Smooth muscle cell (in vitro differentiated cells): Measurements from ENCODE around the gene CENPT. TPM values are rescaled to one million over a fixed set of nuclear protein-coding genes. Genes with fewer than 3 reads are reported as not detected.

Source experiments
- DNase-seq: peaks from one replicate; lab custom pipeline; 2025; ENCODE audit not compliant: unreplicated experiment; lab: John Stamatoyannopoulos, UW
- H2AFZ ChIP-seq: fragments of 200-600 bp; sonication (generic); 2 replicates; pipeline ENCODE4 v1.6.0; 2016; ENCODE audit warnings: antibody characterized with exemption, low read depth, mild to moderate bottlenecking
- H3F3A ChIP-seq: fragments of 200-600 bp; sonication (generic); 2 replicates; pipeline ENCODE4 v1.6.0; 2017; ENCODE audit warnings: antibody characterized with exemption, low read depth
- H3K27ac ChIP-seq: fragments of 200-600 bp; sonication (generic); 2 replicates; pipeline ENCODE4 v1.5.1; 2016; ENCODE audit warnings: low read depth, mild to moderate bottlenecking
- H3K27me3 ChIP-seq: fragments of 200-600 bp; sonication (generic); 2 replicates; pipeline ENCODE4 v1.6.1; 2016; ENCODE audit warnings: low read depth, mild to moderate bottlenecking
- H3K36me3 ChIP-seq: fragments of 200-600 bp; sonication (generic); 2 replicates; pipeline ENCODE4 v1.5.1; 2016; ENCODE audit warnings: low read depth
- H3K4me1 ChIP-seq: fragments of 200-600 bp; sonication (generic); 2 replicates; pipeline ENCODE4 v1.5.1; 2016; ENCODE audit warnings: low read depth
- H3K4me2 ChIP-seq: fragments of 200-600 bp; sonication (generic); 2 replicates; pipeline ENCODE4 v1.6.0; 2016; ENCODE audit warnings: mild to moderate bottlenecking
- H3K4me3 ChIP-seq: fragments of 200-600 bp; sonication (generic); 2 replicates; pipeline ENCODE4 v1.5.1; 2016; ENCODE audit warnings: mild to moderate bottlenecking
- H3K79me2 ChIP-seq: fragments of 200-600 bp; sonication (generic); 2 replicates; pipeline ENCODE4 v1.6.0; 2016; ENCODE audit warnings: low read depth, mild to moderate bottlenecking
- H3K9ac ChIP-seq: fragments of 200-600 bp; sonication (generic); 2 replicates; pipeline ENCODE4 v1.6.0; 2016; ENCODE audit warnings: low read depth
- H3K9me3 ChIP-seq: fragments of 200-600 bp; sonication (generic); replicated peaks from 2 replicates; pipeline ENCODE4 v1.5.1; 2016; ENCODE audit warnings: low read depth
- H4K20me1 ChIP-seq: fragments of 200-600 bp; sonication (generic); 2 replicates; pipeline ENCODE4 v1.6.0; 2016; ENCODE audit warnings: low read depth
- CTCF ChIP-seq: fragments of 200-600 bp; sonication (generic); IDR thresholded peaks from 2 replicates; pipeline ENCODE4 v1.5.1; 2017; ENCODE audit warnings: borderline replicate concordance, mild to moderate bottlenecking, antibody characterized with exemption; ENCODE audit not compliant: insufficient read depth, poor library complexity, severe bottlenecking
- WGBS: methylation state at CpG from one replicate; pipeline ENCODE4 v1.1.7; 2016; ENCODE audit warnings: low lambda C conversion rate; 5-methylcytosine and 5-hydroxymethylcytosine counted together
- polyA plus RNA-seq: library from polyadenylated mRNA; unstranded; fragments of >200 nt; fragmentation: Nextera tagmentation; extraction: Ambion mirVana; gene quantifications from 2 replicates; pipeline ENCODE4 v1.2.1, GENCODE V29; 2016
- total RNA-seq: library from RNA; depleted of rRNA; stranded (reverse); fragments of >200 nt; gene quantifications from 2 replicates; pipeline ENCODE4 v1.2.3, GENCODE V29; 2014

Gene CENPT
- total and polyA plus RNA-seq, 2 experiments from 2014 or later, result 47.0 to 65.8 TPM

- no peak overlapping the region for H3K27ac ChIP-seq
- no peak overlapping the region for H3K9ac ChIP-seq
- no peaks in the 10 kb centered on the region for H3K36me3 ChIP-seq
- H4K20me1 ChIP-seq, result peaks cover 48% of the 10 kb centered on the region
- no peak for DNase-seq
- 98% methylated on average over 3 of the region's 3 CpGs for WGBS
- H3K9me3 ChIP-seq, result no peaks in the 10 kb centered on the region
- no peaks in the 10 kb centered on the region for H3F3A ChIP-seq
- no peak overlapping the region for H3K4me2 ChIP-seq
- no peaks in the 10 kb centered on the region for H3K27me3 ChIP-seq
- no peak for TF ChIP-seq CTCF
- H2AFZ ChIP-seq, result no peak overlapping the region
- no peak overlapping the region for H3K4me3 ChIP-seq
- H3K79me2 ChIP-seq, result peaks cover 55% of the 10 kb centered on the region
- H3K4me1 ChIP-seq, result peaks cover 6% of the 10 kb centered on the region
These were observed 43.6 kb downstream of the CENPT start for GRCh38 chr16:67803894-67804293.

- WGBS, result 96% methylated on average over 2 of the region's 2 CpGs
- Histone ChIP-seq H3K27ac (no peak overlapping the region), H3K4me1 (peaks cover 6% of the 10 kb centered on the region), H3K36me3 (no peaks in the 10 kb centered on the region), H3K9ac (no peak overlapping the region), H3K27me3 (no peaks in the 10 kb centered on the region), H3K4me3 (no peak overlapping the region), H3K4me2 (no peak overlapping the region), H3K9me3 (no peaks in the 10 kb centered on the region), H3F3A (no peaks in the 10 kb centered on the region), H2AFZ (no peak overlapping the region), H4K20me1 (peaks cover 68% of the 10 kb centered on the region), H3K79me2 (peaks cover 60% of the 10 kb centered on the region)
- DNase-seq, result no peak
- no peak for TF ChIP-seq CTCF
These were observed 45.6 kb downstream of the CENPT start for GRCh38 chr16:67801883-67802282.

- H2AFZ ChIP-seq, result no peak overlapping the region
- peaks cover 6% of the 10 kb centered on the region for H3K4me1 ChIP-seq
- H3K9me3 ChIP-seq, result no peaks in the 10 kb centered on the region
- peaks cover 60% of the 10 kb centered on the region for H3K79me2 ChIP-seq
- H3K9ac ChIP-seq, result no peak overlapping the region
- no peak for DNase-seq
- H3F3A ChIP-seq, result no peaks in the 10 kb centered on the region
- no peak for TF ChIP-seq CTCF
- H3K36me3 ChIP-seq, result no peaks in the 10 kb centered on the region
- 96% methylated on average over 1 of the region's 1 CpG for WGBS
- peaks cover 75% of the 10 kb centered on the region for H4K20me1 ChIP-seq
- no peak overlapping the region for H3K27ac ChIP-seq
- no peak overlapping the region for H3K4me3 ChIP-seq
- H3K4me2 ChIP-seq, result no peak overlapping the region
- no peaks in the 10 kb centered on the region for H3K27me3 ChIP-seq
These were observed 46.3 kb downstream of the CENPT start for GRCh38 chr16:67801241-67801640.

- no peak overlapping the region for H3K4me2 ChIP-seq
- 90% methylated on average over 7 of the region's 7 CpGs for WGBS
- no peak for DNase-seq
- H3F3A ChIP-seq, result no peaks in the 10 kb centered on the region
- H3K36me3 ChIP-seq, result no peaks in the 10 kb centered on the region
- no peaks in the 10 kb centered on the region for H3K27me3 ChIP-seq
- H4K20me1 ChIP-seq, result peaks cover 77% of the 10 kb centered on the region
- TF ChIP-seq CTCF, result no peak
- H3K79me2 ChIP-seq, result peaks cover 56% of the 10 kb centered on the region
- H3K9me3 ChIP-seq, result no peaks in the 10 kb centered on the region
- no peak overlapping the region for H3K9ac ChIP-seq
- H3K4me1 ChIP-seq, result peaks cover 4% of the 10 kb centered on the region
- no peak overlapping the region for H3K4me3 ChIP-seq
- no peak overlapping the region for H2AFZ ChIP-seq
- H3K27ac ChIP-seq, result no peak overlapping the region
These were observed 47.1 kb downstream of the CENPT start for GRCh38 chr16:67800338-67800926.
